D721Med (cell line): ENCODE measurements around the gene CERK.

Experiments used
- DNase-seq: peaks from one replicate; pipeline ENCODE4 v3.0.0; 2011; ENCODE audit warnings: low spot score; ENCODE audit not compliant: insufficient read length
- FAIRE-seq: peaks from 2 replicates; lab custom pipeline; 2011; peaks lifted over from hg19 to GRCh38; lab: Jason Lieb, UNC
- CTCF ChIP-seq: IDR thresholded peaks from 2 replicates; pipeline ENCODE4 v1.5.1; 2012; ENCODE audit warnings: mild to moderate bottlenecking, control low read depth; ENCODE audit not compliant: insufficient read depth; ENCODE audit errors: missing control alignments

Gene CERK

GRCh38 chr22:46678003-46678657, 59.9 kb downstream of the CERK start:
- no peak for TF ChIP-seq CTCF
- FAIRE-seq (no peak), DNase-seq (no peak)

GRCh38 chr22:46677323-46678002, 60.6 kb downstream of the CERK start:
- DNase-seq = no peak
- no peak for TF ChIP-seq CTCF
- no peak for FAIRE-seq

- no peak for TF ChIP-seq CTCF
- no peak for DNase-seq
- FAIRE-seq = no peak
Measured at GRCh38 chr22:46676881-46677280, 61.2 kb downstream of the CERK start.

GRCh38 chr22:46676479-46676878, 61.6 kb downstream of the CERK start:
- no peak for DNase-seq
- TF ChIP-seq CTCF = no peak
- FAIRE-seq = no peak

GRCh38 chr22:46675938-46676337, 62.1 kb downstream of the CERK start:
- FAIRE-seq (no peak), DNase-seq (no peak)

GRCh38 chr22:46675479-46675878, 62.6 kb downstream of the CERK start:
- FAIRE-seq (no peak), DNase-seq (no peak)
- no peak for TF ChIP-seq CTCF

More at GRCh38 chr22:46675938-46676337, 62.1 kb downstream of the CERK start:
- TF ChIP-seq CTCF = no peak

- no peak for FAIRE-seq
- no peak for TF ChIP-seq CTCF
Measured at GRCh38 chr22:46674906-46675305, 63.1 kb downstream of the CERK start.

More at GRCh38 chr22:46674906-46675305, 63.1 kb downstream of the CERK start:
- no peak for DNase-seq
